Measurements from ENCODE around the gene CAMK2N1.
"Not testable (repeated sequence)": the region's sequence is repeated elsewhere in the genome, so short reads cannot be mapped to it uniquely, and the experiment has no call there.

The CAMK2N1 gene

GRCh38 chr1:20485527-20486456, at the start of gene CAMK2N1:
Gene CAMK2N1 (minus strand): TSS chr1:20486210. CDS start chr1:20485379, 831 bp downstream.
- peak; percentile 60 to 66 for DNase-seq

DNA sequence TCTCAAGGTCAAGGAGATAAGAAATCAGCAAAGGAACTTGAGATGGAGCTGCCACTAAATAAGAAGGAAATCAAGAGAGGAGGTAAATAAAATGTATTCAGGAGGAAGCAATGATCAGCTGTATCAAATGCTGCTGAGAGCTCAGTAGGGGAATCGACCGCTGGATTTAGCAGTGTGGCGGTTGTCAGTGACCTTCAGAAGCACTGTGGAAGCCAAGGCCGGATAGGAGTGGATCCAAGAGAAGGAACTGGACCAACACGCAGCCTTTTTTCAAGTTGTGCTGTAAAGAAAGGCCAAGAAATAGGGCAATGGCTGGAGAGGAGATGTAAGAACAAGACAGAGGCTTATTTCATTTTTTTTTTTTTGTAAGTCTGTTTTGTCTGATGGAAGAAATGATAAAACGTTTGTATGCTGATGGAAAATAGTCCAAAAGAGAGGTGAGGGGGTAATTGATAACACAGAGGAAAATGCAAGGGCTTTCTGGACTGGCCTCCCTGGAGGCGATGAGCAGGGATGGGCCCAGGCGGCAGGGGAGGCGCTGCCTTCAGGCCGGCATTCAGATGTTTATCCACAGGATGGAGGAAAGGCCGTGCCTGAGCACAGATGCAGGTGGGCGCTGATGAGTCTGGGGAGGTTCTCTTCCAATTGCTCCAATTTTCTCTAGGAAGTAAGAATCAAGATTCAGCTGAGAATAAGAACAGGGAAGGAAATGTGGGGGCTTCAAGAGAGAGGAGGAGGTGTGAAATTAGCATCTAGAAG, 48.8 kb upstream of the CAMK2N1 start:
- no peak for DNase-seq

DNA sequence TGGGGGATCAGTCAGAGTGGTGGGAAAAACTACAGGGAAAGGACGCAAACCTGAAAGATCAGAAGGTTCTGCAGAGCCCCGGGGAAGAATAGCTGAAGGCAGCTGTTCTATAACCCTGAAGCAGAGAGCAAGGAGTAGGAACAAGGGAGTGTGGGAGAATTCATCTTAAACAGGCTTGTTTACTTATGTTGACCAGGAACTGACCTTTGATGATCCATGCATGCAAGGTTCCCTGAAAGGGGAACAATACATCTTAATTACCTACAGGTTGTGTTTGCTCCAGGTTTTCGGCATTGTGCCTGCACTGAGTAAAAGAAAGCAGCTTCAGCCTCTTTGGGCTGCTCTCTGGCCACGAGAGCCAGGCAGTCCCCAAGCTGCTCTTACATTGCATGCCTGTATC, 47.6 kb upstream of the CAMK2N1 start:
- DNase-seq = no peak

- no peak for DNase-seq
Measured at GRCh38 chr1:20530901-20531300, 44.9 kb upstream of the CAMK2N1 start.

GRCh38 chr1:20530306-20530705, 44.3 kb upstream of the CAMK2N1 start:
- DNase-seq = no peak

- DNase-seq = no peak
Measured at GRCh38 chr1:20528221-20528620, 42.2 kb upstream of the CAMK2N1 start.

DNA sequence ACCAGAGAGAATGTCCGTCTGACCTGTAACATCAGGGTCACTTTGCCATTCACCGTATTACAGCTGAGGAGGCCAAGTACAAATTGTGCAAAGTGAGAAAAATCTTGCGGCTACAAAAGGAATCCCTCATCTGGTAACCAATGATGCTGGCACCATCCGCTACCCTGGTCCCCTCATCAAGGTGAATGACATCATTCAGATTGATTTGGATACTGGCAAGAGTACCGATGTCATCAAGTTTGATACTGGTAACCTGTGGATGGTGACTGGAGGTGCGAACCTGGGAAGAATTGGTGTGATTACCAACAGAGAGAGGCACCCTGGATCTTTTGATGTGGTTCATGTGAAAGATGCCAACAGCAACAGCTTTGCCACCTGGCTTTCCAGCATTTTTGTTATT, 40.3 kb upstream of the CAMK2N1 start:
- DNase-seq = no peak

DNA sequence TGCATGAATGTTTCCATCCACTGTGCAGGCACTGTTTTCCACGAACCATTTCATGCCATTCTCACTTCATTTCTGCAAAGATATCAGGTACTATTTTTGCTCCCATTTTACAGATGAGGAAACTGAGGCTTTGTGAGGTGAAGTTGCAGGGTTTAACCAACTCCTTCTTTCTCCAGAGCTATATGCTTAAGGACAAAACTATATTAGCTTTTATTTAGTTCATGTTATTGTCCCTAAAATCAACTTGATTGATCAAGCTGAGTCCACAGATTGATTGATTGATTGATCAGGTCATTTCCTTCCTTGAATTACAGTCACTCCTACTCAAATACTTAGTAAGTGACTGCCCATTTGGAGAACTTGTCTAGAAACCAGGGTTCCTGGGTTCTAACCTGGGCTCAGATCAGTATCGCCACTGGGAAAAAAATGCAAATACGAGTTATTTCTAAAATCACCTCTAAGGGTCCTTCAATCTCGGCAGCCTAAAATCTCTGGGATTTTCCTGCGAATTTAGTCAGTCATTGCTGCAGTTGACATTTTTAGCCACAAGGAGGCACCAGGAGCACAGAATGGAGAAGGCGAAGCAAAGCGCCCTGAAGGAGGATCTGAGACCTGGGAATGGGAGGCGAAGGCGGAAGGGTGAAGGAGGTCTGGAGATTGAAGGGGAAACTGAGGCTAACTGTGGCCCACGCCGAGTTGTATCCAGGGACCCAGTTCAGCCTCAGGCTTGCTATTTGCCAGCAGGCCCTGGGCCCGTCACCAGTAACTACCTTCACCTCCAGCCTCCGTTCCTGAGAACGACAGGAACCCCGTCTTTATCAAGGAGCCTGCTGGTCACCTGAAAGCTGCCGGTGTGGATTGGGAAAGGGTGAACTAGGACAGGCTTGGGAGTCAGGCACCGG, 36.2 kb upstream of the CAMK2N1 start:
- DNase-seq = peak; percentile 78 to 81

DNA sequence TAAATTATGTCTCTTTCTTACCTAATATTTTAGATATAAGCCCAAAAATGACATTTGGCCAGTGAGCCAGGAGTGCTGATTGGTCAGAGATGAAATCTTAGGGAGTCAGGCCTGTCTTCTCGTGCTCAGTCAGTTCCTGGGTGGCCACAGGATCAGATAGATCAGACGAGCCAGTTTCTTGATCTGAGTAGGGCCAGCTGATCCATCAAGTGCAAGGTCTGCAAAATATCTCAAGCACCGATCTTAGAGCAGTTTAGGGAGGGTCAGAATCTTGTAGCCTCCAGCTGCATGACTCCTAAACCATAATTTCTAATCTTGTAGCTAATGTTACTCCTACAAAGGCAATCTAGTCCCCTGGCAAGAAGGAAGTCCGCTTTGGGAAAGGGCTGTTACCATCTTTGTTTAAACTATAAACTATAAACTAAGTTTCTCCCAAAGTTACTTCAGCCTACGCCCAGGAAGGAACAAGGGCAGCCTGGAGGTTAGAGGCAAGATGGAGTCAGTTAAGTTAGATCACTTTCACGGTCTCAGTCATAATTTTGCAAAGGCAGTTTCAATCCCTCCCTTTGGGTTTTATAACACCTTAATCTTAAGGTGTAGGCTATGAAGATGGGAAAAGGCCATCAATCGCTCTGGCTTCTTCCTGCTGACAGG, 33.7 kb upstream of the CAMK2N1 start:
- DNase-seq = not testable (repeated sequence)

GRCh38 chr1:20511518-20512428, 25.8 kb upstream of the CAMK2N1 start:
- no peak for DNase-seq

GRCh38 chr1:20508411-20508771, 22.4 kb upstream of the CAMK2N1 start:
- DNase-seq = no peak

DNA sequence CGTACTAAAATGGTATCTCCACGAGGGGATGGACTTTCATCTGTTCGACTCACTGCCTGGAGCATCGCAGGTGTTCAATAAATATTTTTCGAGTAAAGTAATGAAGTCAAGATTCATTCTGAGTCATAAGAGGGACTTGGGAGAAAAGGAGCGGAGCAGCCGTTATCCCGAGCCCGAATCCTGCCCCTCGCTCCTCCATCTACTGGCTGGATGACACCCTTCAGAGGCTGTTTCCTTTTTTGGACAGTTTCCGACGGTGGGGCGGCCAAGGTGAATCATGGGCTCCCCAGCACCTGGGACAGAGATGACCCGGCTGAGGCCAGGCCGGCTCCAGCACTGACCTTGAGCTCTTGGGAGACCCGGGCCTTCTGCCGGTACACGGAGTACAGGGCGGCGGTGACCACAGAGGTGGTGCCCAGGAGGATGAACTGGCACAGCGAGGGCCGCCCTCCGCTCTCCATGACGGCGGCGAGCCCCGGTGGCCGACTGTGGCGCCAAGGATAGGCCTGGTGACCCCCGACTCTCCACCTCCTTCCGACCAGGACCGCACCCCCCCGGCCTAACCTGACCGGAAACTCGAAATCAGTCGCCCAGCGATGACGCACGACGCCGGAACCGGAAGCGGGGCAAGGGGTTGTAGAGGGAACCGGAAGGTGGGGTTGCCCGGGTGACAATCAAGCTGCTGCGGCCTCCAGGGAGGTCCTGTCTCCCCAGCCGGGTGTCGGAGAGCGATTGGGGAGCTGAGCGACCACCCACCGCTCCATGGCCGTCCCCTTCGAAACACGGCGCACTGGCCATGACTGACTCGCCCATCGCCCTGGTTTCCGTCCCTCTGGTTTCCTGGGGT, 21.8 kb upstream of the CAMK2N1 start, which contains the start of gene MUL1:
MUL1 (minus strand) TSS at position 588 of the 847 bp plus-strand sequence; CDS start at position 461, 127 bp downstream.
- DNase-seq = peak; percentile 97 to 98

GRCh38 chr1:20507248-20507563, 21.2 kb upstream of the CAMK2N1 start:
- DNase-seq = no peak

- DNase-seq = no peak
Measured at GRCh38 chr1:20505488-20505887, 19.5 kb upstream of the CAMK2N1 start.

DNA sequence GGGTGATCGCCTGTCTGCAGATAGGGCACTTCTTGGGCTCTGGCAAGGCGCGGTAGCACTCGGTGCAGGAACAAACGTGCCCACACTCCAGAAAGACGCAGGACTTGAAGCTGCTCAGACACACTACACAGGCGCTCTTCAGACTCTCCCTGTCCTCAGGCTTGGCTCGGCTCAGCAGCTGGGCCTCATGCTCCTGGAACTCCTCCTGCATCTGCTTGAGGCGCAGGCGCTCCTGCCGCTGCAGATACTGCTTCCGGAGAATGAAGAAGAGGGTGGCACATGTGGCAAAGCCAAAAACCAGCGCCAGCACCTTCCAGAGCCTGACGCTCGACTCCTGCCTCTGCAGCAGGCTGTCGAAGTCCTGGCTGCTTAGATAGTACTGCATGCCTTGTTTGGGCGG, 14.7 kb upstream of the CAMK2N1 start:
- no peak for DNase-seq

DNA sequence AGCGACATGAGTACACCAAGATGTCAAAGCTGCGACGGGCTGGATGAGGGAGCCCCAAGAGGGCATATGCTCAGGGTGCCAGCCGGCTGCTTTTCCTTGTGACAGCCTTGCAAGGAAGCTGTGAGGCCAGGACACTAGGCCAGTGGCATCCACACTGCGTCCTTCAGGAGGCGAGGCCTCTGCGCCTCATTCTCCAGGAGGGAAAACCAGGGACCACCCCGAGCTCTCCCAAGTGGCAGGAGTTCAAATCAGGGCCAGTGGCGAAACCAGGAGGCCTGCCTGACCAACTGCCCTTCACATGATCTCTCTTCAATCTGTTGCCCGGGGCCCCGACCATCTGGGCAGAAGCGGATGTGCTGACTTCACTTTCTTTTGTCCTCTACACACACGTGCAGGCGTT, 13.7 kb upstream of the CAMK2N1 start:
- no peak for DNase-seq

DNA sequence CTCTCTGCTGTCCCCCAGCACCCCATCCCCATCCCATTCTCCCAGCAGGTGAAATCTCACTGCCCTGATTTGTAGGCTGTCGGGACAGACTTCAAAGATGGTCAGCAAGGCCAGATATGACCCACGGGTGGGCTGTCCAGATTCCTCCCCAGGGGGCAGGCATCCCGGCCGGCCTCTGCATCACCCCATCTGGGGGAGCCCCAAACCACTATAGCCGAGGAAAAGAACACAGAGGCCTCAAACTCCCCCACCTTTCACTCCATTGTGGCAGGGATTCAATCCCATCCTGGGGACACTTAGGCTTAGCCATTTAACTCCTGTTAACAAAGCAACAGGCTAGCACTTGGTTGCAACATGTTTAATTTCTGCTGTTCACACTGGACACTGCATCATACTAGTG, 13.1 kb upstream of the CAMK2N1 start:
- no peak for DNase-seq

DNA sequence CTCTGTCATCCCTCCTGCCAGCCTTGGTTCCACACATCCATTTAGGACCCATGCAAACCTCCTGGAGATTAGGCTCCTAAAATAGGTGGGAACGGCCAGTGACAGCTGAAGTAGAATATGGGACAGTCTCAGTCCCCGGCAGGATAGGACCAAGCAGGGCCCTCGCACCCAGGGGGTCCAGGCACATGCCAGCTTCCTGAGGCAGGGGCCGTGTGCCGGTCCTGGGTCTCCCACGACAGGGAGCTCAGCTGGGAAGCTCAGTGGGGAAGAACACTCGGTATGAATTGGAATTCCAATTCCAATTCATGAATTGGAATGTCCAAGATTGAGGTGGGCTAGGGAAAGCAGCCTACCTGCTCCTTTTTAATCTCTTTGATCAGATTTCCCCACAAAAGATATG, 12.1 kb upstream of the CAMK2N1 start:
- DNase-seq = no peak

GRCh38 chr1:20497506-20497905, 11.5 kb upstream of the CAMK2N1 start:
- no peak for DNase-seq

DNA sequence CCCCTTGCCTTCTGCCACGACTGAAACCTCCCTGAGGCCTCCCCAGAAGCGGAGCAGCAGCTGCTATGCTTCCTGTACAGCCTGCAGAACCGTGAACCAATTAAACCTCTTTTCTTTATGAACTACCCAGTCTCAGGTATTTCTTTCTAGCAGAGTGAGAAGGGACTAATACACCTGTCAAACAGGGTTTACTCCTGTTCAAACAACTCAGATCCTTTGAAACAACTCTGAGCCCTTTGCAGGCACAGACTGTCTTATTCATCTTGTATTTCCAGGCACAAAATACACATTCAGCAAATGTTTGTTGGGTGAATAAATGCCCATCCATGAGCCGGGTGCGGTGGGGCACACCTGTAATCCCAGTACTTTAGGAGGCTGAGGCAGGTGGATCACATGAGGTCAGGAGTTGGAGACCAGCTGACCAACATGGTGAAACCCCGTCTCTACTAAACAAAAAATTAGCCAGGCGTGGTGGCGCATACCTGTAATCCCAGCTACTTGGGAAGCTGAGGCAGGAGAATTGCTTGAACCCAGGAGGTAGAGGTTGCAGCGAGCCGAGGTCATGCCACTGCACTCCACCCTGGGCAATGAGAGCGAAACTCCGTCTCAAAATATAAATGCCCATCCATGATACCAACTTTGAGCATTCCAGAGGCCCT, 10.8 kb upstream of the CAMK2N1 start:
- DNase-seq = not testable (repeated sequence)

Data from activated CD4-positive, alpha-beta T cell treated with anti-CD3 and anti-CD28 coated beads, Interleukin-2, amount 50 U/mL, for 48 hours (primary cell).